ENCODE data around the gene FNIP1. TPM values are rescaled to one million over a fixed set of nuclear protein-coding genes. Genes with fewer than 3 reads are reported as not detected.
A peak's percentile ranks its signal among the peaks of the same experiment; 100 is the strongest.
"Not testable (repeated sequence)": the region's sequence is repeated elsewhere in the genome, so short reads cannot be mapped to it uniquely, and the experiment has no call there.

The FNIP1 gene
- total RNA-seq (10 to 100 TPM; 36.3 to 53.4 (median 48.1) TPM), polyA plus RNA-seq (1 to 10 TPM; 3.6 to 6.2 (median 4.2) TPM)
- long read RNA-seq, donor 1, partial matches to known transcripts = 0 of 1 reads
- long read RNA-seq, donor 1, other reads (novel, unspliced or antisense) = 0 of 1 reads
- long read RNA-seq, donor 2, partial matches to known transcripts = 0 of 2 reads
- long read RNA-seq, donor 2, other reads (novel, unspliced or antisense) = 0 of 2 reads

DNA sequence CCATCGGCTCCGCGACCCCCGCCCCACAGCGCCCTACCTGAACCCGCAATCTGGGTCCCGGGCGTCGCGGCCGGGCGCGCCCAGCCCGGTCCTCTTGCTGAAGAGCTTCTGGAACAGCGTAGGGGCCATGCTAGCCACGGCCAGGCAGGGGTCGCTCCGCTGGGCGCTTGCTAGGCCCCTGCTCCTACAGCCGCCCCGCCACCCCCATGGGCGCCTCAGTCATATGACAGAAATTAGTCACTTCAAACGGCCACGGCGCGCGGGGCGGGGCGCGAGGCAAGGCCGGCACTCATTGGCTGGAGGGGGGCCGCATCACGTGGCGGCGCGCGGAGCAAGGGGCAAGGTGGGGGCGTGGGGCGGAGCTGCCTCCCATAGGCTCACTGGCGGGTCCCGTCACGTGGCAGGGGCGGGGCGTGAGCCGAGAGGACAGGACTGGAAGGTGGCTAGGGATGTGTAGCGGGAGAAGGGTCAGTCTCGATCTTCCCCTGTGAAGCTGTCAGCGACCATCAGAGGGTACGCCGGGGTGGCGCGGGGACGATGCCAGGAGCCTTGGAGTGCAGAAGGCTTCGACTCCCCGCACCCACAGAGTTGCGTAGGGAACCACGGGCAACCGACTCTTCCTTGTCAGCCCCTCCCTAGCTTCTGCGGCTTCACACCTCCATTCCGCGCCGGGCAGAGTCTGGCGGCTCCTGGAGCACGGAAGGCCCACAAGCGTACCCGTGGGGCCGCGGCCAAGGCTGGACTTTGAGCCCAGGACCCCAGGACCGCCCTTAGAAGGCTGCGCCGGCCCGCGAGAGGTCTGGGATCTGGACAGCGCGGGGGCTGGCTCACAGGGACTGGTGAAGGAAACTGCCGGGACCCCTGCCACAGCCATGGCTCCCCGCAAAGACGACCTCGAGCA lies at the start of gene FNIP1:
Gene FNIP1 (minus strand): TSS at position 225 of the 901 bp plus-strand sequence. CDS start 96 bp downstream, at position 129.
- Histone ChIP-seq H3K4me3 (peak within 1 kb of the TSS; percentile 77 to 84 (median 81)), H3K27ac (peak within 1 kb of the TSS; percentile 94 to 99 (median 99)), H3K36me3 (no peaks in the 10 kb centered on the region), H3K4me1 (peaks cover 16 to 53% (median 37%) of the 10 kb centered on the region in 6 donors), H3K9me3 (no peaks in the 10 kb centered on the region), H3K27me3 (replicated peaks in 1 of 7) (no peaks in the 10 kb centered on the region)
- intact Hi-C loops (cut with DNase I; ENCODE audit: low total_unique reads) = loop anchor here (5.0 kb wide), 1 partner anchor 160 kb away; the partner anchor contains the start of gene RAPGEF6
- 0 to 1% (median 1%) methylated on average over 57 to 79 of the region's 79 CpGs for WGBS, 5 donors
- TF ChIP-seq, protein P1, sequence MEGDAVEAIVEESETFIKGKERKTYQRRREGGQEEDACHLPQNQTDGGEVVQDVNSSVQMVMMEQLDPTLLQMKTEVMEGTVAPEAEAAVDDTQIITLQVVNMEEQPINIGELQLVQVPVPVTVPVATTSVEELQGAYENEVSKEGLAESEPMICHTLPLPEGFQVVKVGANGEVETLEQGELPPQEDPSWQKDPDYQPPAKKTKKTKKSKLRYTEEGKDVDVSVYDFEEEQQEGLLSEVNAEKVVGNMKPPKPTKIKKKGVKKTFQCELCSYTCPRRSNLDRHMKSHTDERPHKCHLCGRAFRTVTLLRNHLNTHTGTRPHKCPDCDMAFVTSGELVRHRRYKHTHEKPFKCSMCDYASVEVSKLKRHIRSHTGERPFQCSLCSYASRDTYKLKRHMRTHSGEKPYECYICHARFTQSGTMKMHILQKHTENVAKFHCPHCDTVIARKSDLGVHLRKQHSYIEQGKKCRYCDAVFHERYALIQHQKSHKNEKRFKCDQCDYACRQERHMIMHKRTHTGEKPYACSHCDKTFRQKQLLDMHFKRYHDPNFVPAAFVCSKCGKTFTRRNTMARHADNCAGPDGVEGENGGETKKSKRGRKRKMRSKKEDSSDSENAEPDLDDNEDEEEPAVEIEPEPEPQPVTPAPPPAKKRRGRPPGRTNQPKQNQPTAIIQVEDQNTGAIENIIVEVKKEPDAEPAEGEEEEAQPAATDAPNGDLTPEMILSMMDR (IDR thresholded peaks at IDR 0.05 in 8 of 11, conservative IDR thresholded peaks at IDR 0.05 in 3 of 11) = peak in 2 of 11 experiments; percentile 32 to 39
- peak; percentile 42 to 91 (median 63) for TF ChIP-seq POLR2A (IDR thresholded peaks at IDR 0.05)
- peak; percentile 97 to 99 (median 99) for TF ChIP-seq POLR2AphosphoS5 (IDR thresholded peaks at IDR 0.05)
- DNase-seq = peak; percentile 100

DNA sequence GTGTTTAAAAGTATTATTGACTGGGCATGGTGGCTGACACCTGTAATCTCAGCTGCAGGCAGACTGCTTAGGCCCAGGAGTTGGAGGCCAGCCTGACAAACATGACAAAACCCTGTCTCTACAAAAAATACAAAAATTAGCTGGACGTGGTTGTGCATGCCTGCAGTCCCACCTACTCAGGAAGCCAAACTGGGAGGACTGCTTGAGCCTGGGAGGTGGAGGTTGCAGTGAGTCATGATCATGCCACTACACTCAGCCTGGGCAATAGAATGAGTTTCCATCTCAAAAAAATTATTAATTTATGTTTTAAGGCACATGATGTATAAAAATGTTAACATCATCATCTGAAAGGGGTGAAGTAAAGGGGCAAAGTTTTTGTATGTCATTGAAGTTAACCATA lies 49.7 kb upstream of the FNIP1 start:
- Histone ChIP-seq H3K27ac (no peak overlapping the region), H3K27me3 (replicated peaks in 1 of 7) (peaks cover 0 to 3% (median 0%) of the 10 kb centered on the region in 7 donors), H3K9me3 (peaks cover 3 to 87% (median 63%) of the 10 kb centered on the region in 8 donors), H3K4me3 (no peak overlapping the region), H3K4me1 (no peaks in the 10 kb centered on the region), H3K36me3 (peaks cover 0 to 4% (median 0%) of the 10 kb centered on the region in 6 donors)
- no peak for DNase-seq
- WGBS, 5 donors = 58 to 88% (median 67%) methylated on average over 1 of the region's 1 CpG
- intact Hi-C loops (cut with DNase I; ENCODE audit: low total_unique reads) = no loop called here
- no peak for TF ChIP-seq POLR2AphosphoS5 (IDR thresholded peaks at IDR 0.05)
- TF ChIP-seq, protein P1 (IDR thresholded peaks at IDR 0.05 in 8 of 11, conservative IDR thresholded peaks at IDR 0.05 in 3 of 11) = no peak
- no peak for TF ChIP-seq POLR2A (IDR thresholded peaks at IDR 0.05)

DNA sequence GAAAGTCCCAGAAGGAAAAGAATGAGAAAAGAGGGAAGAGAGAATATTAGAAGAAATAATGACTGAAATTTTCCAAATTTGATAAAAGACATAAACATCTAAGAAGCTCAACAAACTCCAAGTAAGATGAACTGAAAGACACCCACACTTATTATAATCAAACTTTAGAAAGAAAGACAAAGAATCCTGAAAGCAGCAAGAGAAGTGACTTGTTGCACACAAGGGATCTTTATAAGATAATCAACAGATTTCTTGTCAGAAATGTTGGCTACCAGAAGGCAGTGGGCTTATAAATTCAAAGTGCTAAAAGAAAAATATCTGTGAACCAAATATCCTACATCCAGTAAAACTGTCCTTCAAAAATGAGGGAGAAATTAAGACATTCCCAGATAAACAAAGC lies 49.0 kb upstream of the FNIP1 start:
- no peak for TF ChIP-seq POLR2AphosphoS5 (IDR thresholded peaks at IDR 0.05)
- TF ChIP-seq POLR2A (IDR thresholded peaks at IDR 0.05) = no peak
- TF ChIP-seq, protein P1 (IDR thresholded peaks at IDR 0.05 in 8 of 11, conservative IDR thresholded peaks at IDR 0.05 in 3 of 11) = no peak
- no peak overlapping the region for H3K4me3 ChIP-seq
- H3K27ac ChIP-seq = no peak overlapping the region
- no peak for DNase-seq
- intact Hi-C loops (cut with DNase I; ENCODE audit: low total_unique reads) = no loop called here
- no peaks in the 10 kb centered on the region for H3K4me1 ChIP-seq
- peaks cover 0 to 3% (median 0%) of the 10 kb centered on the region in 7 donors for H3K27me3 ChIP-seq (replicated peaks in 1 of 7)
- H3K9me3 ChIP-seq = peaks cover 3 to 85% (median 63%) of the 10 kb centered on the region in 8 donors
- H3K36me3 ChIP-seq = peaks cover 0 to 4% (median 0%) of the 10 kb centered on the region in 6 donors

DNA sequence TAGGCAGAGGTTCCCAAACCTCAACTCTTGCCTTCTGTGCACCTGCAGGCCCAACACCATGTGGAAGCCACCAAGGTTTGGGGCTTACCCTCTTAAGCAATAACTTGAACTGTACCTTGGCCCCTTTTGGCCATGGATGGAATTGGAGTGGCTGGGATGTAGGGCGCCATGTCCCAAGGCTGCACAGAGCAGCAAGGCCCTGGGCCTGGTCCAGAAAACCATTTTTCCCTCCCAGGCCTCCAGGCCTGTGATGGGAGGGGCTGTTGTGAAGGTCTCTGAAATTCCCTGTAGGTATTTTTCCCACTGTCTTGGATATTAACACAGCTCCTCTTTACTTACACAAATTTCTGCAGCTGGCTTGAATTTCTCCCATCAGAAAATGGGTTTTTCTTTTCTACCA lies 46.2 kb upstream of the FNIP1 start:
- H3K27me3 ChIP-seq (replicated peaks in 1 of 7); intact Hi-C loops (cut with DNase I; ENCODE audit: low total_unique reads); DNase-seq: not testable (repeated sequence)

DNA sequence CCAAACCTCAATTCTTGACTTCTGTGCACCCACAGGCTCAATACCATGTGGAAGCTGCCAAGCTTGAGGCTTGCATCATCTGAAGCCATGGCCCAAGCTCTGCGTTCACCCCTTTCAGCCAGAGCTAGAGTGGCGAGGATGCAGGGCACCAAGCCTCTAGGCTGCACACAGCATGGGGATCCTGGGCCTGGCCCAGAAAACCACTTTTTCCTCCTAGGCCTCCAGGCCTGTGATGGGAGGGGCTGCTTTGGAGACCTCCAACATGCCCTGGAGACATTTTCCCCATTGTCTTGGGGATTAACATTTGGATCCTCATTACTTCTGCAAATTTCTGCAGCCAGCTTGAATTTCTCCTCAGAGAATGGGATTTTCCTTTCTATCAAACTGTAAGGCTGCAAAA lies 35.9 kb upstream of the FNIP1 start:
- H3K4me3 ChIP-seq; intact Hi-C loops (cut with DNase I; ENCODE audit: low total_unique reads); H3K27ac ChIP-seq; DNase-seq; H3K27me3 ChIP-seq (replicated peaks in 1 of 7); H3K4me1 ChIP-seq; H3K36me3 ChIP-seq: not testable (repeated sequence)
- peaks cover 0 to 11% (median 9%) of the 10 kb centered on the region in 8 donors for H3K9me3 ChIP-seq
- WGBS, 5 donors = 86 to 100% (median 96%) methylated on average over 2 of the region's 2 CpGs

More for the DNA sequence above, 46.2 kb upstream of the FNIP1 start:
- not testable (repeated sequence) for H3K36me3 ChIP-seq, H3K27ac ChIP-seq, H3K4me3 ChIP-seq, H3K4me1 ChIP-seq
- WGBS, 5 donors = 67 to 100% (median 87%) methylated on average over 1 of the region's 1 CpG
- H3K9me3 ChIP-seq = peaks cover 0 to 76% (median 53%) of the 10 kb centered on the region in 8 donors

Data from spleen (tissue), 13 donors.